TTC549 (cell line): ENCODE measurements around the gene RACGAP1.

Experiments
- FAIRE-seq: peaks from 2 replicates; lab custom pipeline; 2012; peaks lifted over from hg19 to GRCh38; lab: Jason Lieb, UNC

RACGAP1 gene

DNA sequence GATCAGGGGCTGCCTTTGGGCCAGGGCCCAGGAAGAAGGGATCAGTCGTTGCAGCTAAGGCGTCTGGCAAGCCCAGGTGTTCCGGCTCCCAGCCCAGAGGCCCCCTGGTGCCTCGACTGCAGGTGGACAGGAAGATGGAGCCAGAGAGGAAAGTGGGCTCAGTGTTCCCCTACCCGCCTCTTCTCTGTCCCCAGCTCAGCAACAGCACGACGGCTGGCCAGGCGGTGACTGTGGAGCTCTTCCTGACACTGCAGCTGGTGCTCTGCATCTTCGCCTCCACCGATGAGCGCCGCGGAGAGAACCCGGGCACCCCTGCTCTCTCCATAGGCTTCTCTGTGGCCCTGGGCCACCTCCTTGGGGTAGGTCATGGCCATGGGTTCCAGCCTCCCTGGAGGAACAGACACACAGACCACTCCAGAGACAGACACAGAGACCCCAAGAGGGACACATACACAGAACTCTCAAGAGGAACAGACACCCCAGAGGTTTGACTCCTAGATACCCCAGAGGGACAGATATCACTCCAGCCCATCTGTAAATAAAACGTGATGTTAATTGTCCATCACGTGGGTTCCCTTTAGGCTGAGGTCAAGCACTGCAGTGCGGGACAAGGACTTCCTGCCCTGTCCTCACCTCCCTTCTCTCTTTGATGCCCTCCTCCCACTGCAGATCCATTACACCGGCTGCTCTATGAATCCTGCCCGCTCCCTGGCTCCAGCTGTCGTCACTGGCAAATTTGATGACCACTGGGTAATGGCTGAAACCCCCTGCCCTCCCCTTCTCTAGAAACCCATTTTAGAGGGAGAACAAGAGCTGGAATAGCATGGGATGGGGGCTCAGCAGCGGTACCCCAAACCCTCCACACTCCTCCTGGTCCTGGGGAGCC, 71.1 kb downstream of the RACGAP1 start:
- FAIRE-seq = no peak

DNA sequence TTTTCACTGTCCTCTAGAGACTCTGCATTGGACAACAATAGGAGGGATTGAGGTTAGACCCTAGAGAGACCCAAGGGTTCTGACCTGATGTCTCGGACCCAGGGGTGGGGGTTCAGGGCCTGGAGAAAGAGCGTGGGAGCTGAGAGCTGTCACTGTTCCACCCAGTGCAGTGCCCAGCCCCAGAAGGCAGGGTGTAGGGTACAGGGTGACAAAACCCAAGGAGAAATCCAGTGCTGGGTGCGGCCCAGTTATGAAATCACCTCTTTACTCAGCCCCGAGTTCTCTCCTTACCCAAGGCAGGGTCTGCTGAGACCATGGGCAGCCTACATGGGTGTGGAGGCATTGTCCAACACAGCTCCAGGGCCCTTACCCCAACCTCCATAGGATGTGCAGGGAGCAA, 72.1 kb downstream of the RACGAP1 start:
- no peak for FAIRE-seq

DNA sequence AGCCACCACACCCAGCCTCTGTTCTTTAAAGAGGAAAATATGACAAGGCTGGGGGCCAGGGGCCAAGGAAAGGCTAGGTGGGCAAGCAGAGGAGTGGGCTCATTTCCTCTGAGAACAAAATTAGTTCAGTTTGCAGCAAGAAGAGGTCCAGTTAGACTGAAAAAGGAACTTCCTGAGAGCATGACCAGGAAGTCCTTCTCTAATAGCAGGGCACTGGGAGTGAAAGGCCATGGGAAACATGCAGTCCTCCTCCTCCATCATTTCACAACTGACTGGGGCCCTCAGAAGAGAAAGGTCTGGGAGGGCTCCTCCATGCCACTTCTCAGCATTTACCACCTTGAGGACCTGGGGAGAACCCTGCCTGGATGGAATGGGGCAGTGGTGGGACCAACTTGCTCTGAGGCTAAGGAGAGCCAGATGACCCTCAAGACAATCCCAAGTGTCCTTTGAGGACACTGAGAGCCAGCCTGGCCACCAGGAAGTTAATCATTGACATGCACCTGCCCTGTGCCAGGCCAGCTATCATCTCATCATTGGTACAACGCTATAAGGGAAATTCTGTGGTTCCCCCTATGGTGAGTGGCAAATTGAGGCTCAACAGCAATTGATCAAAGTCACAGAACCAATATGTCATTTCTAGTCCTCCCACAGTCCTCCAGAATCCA, 72.8 kb downstream of the RACGAP1 start:
- FAIRE-seq = no peak

DNA sequence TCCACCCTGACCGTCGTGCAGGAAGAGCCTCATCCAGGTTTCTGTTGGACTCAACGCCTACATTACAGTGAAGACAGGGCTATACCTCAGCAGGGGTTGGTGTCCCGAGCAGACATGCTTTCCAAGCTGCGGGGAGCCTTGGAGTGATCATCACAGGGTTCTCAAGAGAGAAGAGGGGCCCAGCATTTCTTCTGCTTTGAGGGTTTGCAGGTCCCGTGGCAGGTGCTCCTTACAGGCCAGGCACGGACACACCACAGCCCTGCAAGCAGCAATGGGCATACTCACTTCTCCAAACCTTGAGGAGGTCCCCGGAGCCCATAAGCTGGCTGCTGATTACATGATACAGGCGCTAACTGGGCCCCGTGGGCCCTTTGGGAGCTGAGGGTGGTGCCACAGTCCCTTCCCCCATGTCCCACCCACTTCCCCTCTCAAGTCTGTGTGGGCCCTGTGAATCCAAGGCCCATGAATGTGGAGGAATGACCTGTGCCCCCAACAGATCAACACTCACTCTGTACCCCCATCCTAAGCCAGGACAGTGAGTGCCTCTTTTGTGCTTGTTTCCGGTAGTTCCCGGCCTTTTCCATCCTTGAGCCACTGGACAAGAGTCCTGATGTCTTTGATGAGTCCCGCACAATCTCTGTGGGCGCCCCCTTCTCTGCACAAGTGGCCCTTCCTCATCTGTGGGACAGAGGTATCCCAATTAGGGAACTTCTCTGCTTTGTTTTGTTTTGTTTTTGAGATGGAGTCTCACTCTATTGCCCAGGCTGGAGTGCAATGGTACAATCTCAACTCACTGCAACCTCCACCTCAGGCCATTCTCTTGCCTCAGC, 73.7 kb downstream of the RACGAP1 start:
- no peak for FAIRE-seq

DNA sequence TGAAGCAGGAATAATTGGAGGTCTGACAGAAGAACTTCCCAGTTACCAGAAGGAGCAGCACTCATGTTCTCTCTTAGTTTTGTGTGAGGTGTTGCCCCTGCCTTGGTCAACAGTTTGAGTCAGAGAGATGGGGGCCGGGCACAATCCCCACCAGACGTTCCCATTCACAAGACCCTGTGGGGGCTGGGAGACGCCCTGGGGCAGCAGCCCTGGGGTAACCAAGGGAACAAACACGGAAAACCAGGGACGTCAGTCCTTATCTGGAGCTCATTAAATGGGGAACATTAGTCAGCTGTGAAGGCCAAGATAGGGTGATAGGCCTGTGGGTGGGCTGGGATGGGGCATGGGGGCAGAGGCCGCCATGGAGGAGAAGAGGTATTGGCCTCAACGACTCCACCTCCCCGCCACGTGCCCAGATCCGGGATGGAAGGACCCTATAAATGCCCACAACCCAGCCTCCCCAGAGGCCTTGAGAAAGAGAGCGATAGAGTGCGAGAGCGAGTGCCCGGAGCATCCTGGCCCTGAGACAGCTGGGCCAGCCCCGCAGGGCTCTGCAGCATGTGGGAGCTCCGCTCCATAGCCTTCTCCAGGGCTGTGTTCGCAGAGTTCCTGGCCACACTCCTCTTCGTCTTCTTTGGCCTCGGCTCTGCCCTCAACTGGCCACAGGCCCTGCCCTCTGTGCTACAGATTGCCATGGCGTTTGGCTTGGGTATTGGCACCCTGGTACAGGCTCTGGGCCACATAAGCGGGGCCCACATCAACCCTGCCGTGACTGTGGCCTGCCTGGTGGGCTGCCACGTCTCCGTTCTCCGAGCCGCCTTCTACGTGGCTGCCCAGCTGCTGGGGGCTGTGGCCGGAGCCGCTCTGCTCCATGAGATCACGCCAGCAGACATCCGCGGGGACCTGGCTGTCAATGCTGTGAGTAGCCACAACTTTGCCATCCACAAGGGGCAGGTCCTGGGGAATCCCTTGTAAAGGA, 74.7 kb downstream of the RACGAP1 start, which contains the start of gene AQP2:
Gene AQP2 (plus strand): TSS at position 465 of the 979 bp plus-strand sequence. CDS start 94 bp downstream, at position 559.
- FAIRE-seq = no peak

DNA sequence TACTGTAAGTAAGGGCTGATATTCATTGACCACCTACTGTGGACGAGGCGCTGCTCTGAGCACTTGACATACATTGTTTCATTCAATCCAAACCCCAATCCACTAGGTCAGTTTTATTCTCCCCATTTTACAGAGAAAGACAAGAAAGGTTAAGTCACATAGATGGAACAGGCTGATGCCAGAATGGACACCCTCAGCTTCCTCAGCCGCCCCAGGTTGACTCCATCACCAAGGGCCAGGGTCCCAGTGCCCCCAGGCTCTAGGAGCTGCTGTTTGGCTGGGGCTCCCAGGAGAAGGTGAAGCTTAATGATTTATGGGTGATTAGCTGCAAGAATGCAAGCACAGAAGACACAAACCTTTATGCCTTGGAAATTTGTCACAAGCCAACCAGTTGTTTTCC, 75.4 kb downstream of the RACGAP1 start:
- no peak for FAIRE-seq

DNA sequence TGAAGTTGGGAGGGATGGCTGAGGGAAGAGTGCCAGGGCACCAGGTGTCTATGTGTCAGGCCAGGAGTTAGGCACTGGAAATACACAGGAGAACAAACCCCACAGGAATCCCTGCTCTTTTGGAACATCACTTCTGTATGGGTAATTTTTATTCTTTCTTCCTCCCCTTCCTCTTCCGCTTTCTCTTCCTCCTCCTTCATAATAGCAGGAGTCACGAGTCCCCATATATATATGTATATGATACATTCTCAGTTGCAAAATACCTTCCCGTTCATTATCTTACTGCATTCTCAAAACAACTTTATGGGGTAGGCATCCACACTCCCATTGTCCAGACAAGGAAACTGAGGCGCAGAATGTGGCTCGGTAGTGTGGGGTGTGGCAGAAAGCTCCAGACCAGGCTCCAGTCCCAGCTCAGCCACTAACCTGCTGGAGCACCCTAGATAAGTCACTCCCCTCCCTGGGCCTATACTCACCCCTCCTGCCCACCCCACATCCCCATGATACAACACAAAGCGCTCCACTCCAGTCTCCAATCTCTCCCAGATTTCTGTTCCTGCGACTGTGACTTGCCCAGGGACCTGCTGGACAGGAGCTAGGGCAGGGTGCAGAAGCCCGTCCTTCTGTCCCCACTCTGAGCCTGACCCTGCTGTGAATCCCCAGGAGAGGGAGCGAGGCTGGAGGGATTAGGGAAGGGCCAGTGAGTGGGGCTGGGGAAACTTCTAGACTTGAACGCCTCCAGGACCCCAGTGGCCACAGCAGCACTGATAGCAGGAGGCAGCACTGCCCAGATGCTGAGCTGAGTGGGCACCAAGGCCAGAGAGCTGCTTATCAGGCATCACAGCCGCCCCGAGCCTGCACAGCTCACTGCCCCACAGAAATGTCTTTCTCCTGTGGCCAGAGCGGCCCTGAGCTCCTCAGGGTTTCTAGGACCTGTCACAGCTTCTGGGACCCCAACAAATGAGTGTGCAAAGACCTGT, 76.1 kb downstream of the RACGAP1 start:
- FAIRE-seq = no peak

DNA sequence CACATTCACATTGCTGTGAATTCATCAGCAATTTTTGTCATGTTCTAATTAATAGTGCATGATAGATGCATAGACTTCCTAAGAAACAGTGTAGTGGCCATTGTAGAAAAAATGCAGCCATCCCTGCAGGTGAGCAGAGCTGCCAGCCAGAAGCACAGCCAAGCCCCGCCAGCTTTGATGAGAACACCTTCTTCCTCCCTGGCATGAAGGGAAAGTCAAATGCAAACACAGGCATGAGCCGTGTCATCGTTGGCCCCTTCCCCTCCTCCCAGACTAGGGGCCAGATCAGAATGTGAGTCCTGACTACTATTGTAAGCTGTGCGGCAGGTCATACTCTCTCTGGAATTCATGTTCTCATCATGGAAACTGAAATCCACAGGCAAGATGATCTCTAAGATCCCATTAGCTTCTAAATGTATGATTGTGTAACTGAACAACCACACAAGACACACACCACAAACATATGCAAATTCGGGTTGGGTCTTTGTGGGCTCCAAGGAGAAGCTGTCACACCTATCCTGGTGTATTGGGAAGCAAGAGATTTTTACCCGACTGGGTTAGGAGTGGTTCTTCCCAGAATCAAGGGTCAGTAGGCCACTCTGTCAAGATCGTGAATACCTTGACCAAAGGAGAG, 77.6 kb downstream of the RACGAP1 start:
- FAIRE-seq = no peak

DNA sequence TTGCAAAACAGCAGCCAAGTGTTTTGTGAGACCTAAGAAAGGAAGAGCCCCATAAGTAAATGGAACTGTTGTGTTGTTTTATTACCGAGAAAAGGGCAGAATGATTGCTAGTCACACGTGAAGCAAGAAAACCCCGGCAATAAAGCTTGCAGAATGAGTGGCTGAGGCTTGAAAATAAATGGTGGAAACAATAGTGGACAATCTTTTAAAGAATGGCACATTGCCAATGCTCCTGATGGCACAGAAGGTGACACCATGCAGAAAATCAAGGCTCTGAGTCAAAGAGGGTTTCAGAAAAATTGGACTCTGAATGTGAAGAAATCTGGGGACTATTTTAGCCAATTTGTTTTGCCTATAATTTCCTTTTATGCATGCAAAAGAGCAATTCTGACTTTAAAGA, 78.8 kb downstream of the RACGAP1 start:
- FAIRE-seq = no peak

DNA sequence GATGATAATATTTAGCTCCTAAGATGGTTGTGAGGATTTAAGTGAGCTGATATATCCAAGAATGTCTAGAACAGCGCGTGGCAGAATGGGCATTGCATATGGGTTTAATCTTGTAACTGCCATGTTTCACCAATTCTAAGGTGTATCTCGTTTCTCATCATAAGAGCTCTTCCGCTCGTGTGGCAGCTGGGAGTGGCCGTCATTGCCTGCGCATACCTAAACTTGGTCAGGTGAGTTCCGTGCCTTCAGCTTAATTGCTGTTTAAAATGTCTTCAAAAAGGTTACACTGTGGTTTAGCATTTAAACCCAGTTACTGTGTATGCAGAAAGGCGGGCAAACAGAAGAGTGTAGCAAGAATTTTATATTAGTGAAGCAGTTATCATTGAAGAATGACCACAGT, 79.2 kb downstream of the RACGAP1 start:
- no peak for FAIRE-seq

DNA sequence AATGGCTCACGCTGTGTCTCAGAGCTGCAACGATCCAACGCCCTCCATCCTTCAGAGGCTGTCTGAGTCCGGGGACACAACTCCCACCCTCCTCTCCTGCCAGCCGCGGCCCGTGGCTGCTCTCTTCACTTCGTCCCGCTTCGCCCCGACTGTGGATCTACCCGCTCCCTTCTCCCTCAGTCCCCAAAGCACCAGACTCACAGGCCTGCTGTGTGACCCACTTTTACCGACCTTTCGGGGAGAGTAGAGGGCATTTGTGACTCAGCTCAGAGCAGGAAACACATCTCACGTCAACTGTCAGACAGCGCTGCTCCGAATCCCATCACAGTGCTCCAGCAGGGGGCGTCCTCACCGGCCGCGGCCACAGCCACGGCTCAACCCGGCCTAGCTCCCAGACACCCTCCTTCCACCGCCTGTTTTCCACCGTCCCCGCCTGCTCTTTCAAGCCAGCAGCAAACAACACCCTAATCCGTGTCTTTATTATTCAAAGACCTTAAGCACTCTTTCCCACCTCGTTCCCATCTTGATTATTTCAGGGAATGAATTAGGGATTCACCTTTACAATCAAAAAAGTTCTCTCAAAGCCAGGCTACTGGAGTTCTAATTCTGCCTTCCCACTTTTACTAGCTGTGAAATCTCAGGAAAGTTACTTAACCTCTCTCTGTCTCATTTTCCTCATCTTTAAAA, 79.8 kb downstream of the RACGAP1 start:
- FAIRE-seq = no peak

DNA sequence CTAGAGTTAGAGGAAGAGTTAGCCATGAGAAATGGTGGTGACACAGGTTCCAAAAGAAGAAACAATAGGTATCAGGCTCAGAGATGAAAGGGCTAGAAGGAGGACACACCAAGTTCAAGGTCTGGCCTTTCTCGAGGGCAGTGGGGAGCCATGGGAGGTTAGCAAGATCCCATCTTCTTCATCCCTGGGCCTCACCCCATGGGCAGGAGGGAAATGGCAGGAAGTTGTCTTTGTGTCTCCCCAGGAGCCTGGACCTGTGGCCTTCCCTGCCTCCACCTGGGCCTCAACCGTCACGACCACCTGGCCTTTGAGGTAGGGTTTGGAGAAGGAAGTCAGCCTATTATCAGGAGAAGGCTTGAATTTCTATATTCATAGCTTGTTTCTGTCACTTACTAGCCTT, 80.6 kb downstream of the RACGAP1 start:
- no peak for FAIRE-seq

DNA sequence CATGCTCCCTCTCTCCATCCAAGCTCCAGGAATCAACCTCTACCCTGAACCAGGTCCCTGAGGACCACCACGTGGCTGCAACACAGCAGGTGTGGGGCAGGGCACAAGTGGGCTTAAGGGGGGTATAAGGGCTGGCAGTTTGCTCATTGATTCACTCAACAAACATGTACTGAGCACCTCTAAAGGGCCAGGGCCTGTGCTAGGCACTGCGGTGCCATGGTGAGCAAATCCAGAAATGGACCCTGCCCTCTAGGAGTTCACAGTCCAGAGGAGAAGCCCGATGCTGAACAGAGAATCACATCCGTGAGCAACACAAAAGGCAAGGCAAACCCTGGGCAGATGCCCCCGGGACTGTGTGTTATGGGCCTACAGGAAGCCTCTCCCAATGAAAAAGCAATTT, 81.2 kb downstream of the RACGAP1 start:
- FAIRE-seq = no peak

DNA sequence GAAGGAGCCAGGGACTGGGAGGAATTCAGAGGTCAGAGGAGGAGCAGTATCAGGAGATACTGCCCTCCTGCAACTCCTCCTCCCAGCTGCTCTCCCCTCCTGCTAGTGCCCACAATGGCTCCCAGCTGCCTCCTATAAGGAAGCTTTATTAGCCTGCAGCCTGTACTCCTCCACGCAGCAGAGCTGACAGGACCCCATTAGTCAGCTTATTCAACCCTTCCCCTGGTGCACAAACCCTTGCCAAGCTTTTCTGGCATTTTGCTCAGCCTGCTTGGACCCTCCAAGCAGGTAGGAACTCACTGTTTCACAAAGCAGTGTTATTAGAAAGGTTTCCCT, 81.7 kb downstream of the RACGAP1 start:
- no peak for FAIRE-seq

DNA sequence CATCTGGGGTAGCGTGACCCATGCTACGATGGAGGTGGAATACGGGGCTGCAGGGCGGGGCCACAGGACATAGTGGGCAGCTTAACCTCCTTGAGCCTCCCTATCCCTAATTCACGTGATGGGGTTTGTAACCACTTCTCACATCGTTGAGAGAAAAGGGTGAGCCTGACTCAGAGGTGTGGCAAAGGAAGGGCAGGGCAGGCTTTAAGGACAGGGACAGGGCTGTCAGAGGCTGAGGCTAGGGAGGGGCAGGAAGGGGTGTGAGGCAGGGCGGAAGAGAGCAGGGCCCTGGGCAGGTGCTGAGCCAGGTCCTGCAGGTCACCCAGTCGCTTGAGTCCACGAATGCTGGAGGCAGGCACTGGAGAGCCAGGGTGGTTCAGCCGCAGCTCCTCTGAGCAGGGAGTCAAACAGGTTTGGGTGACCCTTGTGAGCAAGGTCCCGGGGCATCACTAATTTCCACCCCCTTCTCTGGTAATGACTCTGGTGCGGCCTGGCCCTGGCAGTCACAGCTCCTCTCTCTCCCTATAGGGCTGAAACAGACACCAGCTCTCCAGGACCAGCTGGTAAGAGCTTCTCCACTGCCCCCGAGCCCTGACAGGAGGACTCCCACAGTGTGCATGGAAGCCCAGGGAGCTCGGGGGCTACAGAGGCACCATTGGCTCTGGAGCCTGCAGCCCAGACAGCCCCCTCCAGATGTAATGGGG, 82.2 kb downstream of the RACGAP1 start:
- FAIRE-seq = no peak

DNA sequence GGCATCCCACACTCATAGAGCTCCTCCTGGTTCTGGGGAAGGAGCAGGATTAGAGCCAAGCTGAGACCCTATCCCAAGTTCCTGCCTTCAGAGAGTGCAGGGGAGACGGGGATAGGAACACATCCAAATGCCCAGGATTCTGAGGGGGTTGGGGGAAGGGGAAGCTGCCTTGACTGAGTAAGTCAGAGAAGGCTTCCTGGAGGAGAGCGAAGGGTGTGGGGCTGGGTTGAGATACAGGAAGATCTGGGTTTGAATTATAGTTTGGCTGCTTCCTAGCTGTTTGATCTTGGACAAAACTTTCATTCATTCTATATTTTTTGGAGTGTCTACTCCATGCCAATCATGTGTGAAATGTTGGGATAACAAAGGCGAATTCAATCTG, 82.8 kb downstream of the RACGAP1 start:
- no peak for FAIRE-seq

DNA sequence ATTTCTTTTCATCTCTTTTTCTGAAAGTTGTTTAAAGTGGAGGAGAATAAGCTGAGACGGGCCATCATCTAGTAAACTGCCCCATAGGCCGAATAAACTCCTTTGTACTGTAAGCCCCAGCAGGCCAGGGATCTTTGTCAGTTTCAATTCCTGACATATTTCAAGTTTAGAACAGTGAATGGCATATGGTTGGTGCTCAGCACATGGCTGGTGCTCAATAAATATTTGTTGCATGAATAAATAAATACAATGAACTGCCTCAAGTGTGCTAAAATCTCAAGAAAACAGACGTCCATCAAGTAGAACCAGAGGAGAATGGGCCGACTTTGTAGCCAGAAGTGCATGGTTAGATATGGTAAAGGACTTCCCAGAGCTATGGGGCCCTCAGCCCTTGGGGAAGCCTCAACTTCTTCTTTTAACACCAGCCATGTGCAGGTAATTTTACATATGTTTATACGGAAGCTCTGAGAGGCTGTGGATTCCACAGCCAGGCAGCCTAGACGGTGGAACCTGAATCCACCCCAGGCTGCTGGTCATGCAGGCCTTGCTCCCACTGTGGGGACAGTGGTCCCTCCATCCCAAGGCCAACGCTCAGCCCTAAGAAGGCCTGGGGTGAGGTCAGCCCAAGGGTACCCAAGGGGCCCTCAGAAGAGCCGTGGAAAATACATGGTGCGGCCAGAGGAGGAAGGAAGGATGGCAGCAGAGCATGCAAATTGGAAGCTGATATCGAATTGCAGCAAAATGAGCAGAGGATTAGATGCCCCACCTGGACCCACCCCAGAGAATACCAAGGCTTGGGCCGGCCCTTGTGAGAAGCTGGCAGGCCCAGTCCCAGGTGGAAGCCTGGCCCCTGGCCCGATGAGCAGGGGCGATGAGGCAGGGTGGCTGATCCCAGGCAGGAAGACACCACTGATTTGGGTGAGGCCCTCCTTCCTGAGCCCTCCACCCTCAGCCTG, 83.5 kb downstream of the RACGAP1 start:
- FAIRE-seq = no peak

DNA sequence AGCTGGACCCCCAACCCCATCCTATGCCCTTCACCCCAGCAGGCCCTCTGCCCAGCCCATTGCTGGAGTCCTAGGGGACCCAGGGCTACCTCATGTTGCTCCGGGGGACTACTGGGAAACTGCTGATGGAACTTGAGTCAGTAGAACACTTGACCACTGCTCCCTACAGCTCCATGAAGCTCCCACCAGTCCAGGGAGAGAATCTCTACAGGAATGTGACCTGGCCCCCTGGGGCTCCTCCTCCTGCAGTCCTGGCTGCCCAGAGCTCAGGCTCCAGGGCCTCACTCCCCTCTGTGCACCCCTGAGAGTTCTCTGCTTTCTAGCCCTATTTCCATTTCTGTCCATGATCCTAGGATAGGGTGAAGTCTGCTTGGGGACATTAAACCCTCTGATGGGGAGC, 85.6 kb downstream of the RACGAP1 start:
- FAIRE-seq = no peak
